GM23248 (cell line): ENCODE measurements around the gene PRKCE. TPM values are rescaled to one million over a fixed set of nuclear protein-coding genes. Genes with fewer than 3 reads are reported as not detected.
"Not testable (repeated sequence)": the region's sequence is repeated elsewhere in the genome, so short reads cannot be mapped to it uniquely, and the experiment has no call there.

Experiments used
- DNase-seq: peaks from one replicate; pipeline ENCODE4 v3.0.0-alpha.2; 2015
- H2AFZ ChIP-seq: fragments of 200-600 bp; sonication (generic); 2 replicates; pipeline ENCODE4 v1.6.1; 2016; ENCODE audit warnings: antibody characterized with exemption
- H3F3A ChIP-seq: fragments of 200-600 bp; sonication (generic); 2 replicates; pipeline ENCODE4 v1.6.1; 2016; ENCODE audit warnings: mild to moderate bottlenecking, antibody characterized with exemption, mixed run types; ENCODE audit not compliant: insufficient read depth
- H3K27ac ChIP-seq: fragments of 200-600 bp; sonication (generic); 2 replicates; pipeline ENCODE4 v1.5.1; 2016; ENCODE audit warnings: mild to moderate bottlenecking
- H3K27me3 ChIP-seq: fragments of 200-600 bp; sonication (generic); replicated peaks from 2 replicates; pipeline ENCODE4 v1.6.1; 2016; ENCODE audit warnings: mild to moderate bottlenecking; ENCODE audit not compliant: insufficient read depth
- H3K36me3 ChIP-seq: fragments of 200-600 bp; sonication (generic); 2 replicates; pipeline ENCODE4 v1.6.1; 2016; ENCODE audit warnings: low read depth, mild to moderate bottlenecking
- H3K4me1 ChIP-seq: fragments of 200-600 bp; sonication (generic); 2 replicates; pipeline ENCODE4 v1.6.1; 2016; ENCODE audit warnings: mild to moderate bottlenecking; ENCODE audit not compliant: insufficient read depth
- H3K4me2 ChIP-seq: fragments of 200-600 bp; sonication (generic); one replicate; pipeline ENCODE4 v1.6.1; 2016; ENCODE audit warnings: mild to moderate bottlenecking; ENCODE audit not compliant: unreplicated experiment
- H3K4me3 ChIP-seq: fragments of 200-600 bp; sonication (generic); 2 replicates; pipeline ENCODE4 v1.5.1; 2016; ENCODE audit warnings: mild to moderate bottlenecking
- H3K79me2 ChIP-seq: fragments of 200-600 bp; sonication (generic); 2 replicates; pipeline ENCODE4 v1.6.1; 2016; ENCODE audit warnings: mild to moderate bottlenecking; ENCODE audit not compliant: insufficient read depth
- H3K9ac ChIP-seq: fragments of 200-600 bp; sonication (generic); 2 replicates; pipeline ENCODE4 v1.6.1; 2016; ENCODE audit warnings: mild to moderate bottlenecking
- H3K9me2 ChIP-seq: fragments of 200-600 bp; sonication (generic); 2 replicates; pipeline ENCODE4 v1.6.1; 2016; ENCODE audit warnings: mixed run types, mild to moderate bottlenecking, moderate library complexity; ENCODE audit not compliant: insufficient read depth
- H3K9me3 ChIP-seq: fragments of 200-600 bp; sonication (generic); one replicate; pipeline ENCODE4 v1.6.1; 2017; ENCODE audit warnings: low read depth
- H4K20me1 ChIP-seq: fragments of 200-600 bp; sonication (generic); 2 replicates; pipeline ENCODE4 v1.6.0; 2016; ENCODE audit not compliant: insufficient read depth
- EZH2 ChIP-seq: fragments of 200-600 bp; sonication (generic); IDR thresholded peaks from 2 replicates; pipeline ENCODE4 v1.6.1; 2018; ENCODE audit warnings: antibody characterized with exemption, mild to moderate bottlenecking; ENCODE audit not compliant: insufficient read depth, poor library complexity, severe bottlenecking
- EZH2phosphoT487 ChIP-seq: fragments of 200-600 bp; sonication (generic); IDR thresholded peaks from 2 replicates; pipeline ENCODE4 v1.6.1; 2018; ENCODE audit warnings: antibody characterized with exemption, moderate library complexity, mild to moderate bottlenecking, low read depth; ENCODE audit not compliant: insufficient read depth
- WGBS, 2 experiments: methylation state at CpG; one replicate each; pipeline ENCODE4 v1.1.6; 2015 to 2017; ENCODE audit warnings: low lambda C conversion rate in 2 of 2, low coverage in 1 of 2; ENCODE audit errors: missing lambda C conversion rate in 2 of 2; 5-methylcytosine and 5-hydroxymethylcytosine counted together
- in situ Hi-C: fragments of 300-500 bp; cut with MboI; formaldehyde crosslinking; loops from 2 replicates; pipeline ENCODE4 v1.15.0; 2020
- polyA plus RNA-seq: library from polyadenylated mRNA; unstranded; fragments of >200 nt; fragmentation: Nextera tagmentation; extraction: Ambion mirVana; gene quantifications from 2 replicates; pipeline ENCODE4 v1.2.1, GENCODE V29; 2016
- total RNA-seq: library from RNA; depleted of rRNA; stranded (reverse); fragments of >200 nt; shearing (Covaris generic); gene quantifications from 2 replicates; pipeline ENCODE4 v1.2.3, GENCODE V29; 2014

The PRKCE gene
- total and polyA plus RNA-seq, 2 experiments from 2014 or later: 5.9 to 7.0 TPM

DNA sequence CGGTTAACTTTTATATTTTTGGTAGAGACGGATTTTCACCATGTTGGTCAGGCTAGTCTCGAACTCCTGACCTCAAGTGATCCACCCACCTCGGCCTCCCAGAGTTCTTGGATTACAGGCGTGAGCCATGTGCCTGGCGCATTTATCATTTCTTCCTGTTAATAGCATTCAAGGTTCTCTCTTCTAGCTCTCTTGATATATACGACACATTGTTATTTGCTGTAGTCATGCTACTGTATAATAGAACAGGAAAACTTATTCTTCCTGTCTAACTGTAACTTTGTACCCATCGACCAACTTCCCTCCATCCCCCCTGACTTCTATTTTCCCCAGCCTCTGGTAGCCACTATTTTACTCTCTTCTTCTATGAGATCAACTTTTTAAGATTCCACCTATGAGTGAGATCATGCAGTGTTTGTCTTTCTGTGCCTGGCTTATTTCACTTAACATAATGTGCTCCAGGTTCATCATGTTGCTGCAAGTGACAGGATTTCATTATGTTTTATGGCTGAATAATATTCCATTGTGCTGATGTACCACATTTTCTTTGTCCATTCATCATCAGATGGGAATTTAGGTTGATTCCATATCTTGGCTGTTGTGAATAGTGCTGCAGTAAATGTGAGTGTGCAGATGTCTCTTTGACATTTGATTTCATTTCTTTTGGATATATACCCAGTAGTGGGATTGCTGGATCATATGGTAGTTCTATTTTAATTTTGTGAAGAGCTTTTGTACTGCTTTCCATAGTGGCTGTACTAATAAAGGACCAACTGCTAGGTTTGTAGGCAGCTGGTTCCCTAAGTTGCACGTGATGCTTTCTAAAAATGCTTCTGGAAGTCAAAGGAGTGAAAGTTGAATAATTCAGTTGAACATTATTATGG, 205.2 kb downstream of the PRKCE start:
- Histone ChIP-seq H3K9ac (no peak overlapping the region), H3K27me3 (no peaks in the 10 kb centered on the region), H3K9me3 (no peaks in the 10 kb centered on the region), H4K20me1 (no peaks in the 10 kb centered on the region), H3K4me3 (no peak overlapping the region), H3K79me2 (peaks cover 47% of the 10 kb centered on the region), H3K4me1 (peaks cover 29% of the 10 kb centered on the region), H3K27ac (no peak overlapping the region), H3K4me2 (no peak overlapping the region), H3K36me3 (no peaks in the 10 kb centered on the region), H3K9me2 (no peaks in the 10 kb centered on the region), H2AFZ (no peak overlapping the region), H3F3A (no peaks in the 10 kb centered on the region; the same call in 1 of the 2 replicates)
- TF ChIP-seq EZH2 (no peak), EZH2phosphoT487 (no peak)
- DNase-seq: no peak
- in situ Hi-C loops: no loop called here
- WGBS, 2 experiments: 83% methylated on average over 9 of the region's 9 CpGs

DNA sequence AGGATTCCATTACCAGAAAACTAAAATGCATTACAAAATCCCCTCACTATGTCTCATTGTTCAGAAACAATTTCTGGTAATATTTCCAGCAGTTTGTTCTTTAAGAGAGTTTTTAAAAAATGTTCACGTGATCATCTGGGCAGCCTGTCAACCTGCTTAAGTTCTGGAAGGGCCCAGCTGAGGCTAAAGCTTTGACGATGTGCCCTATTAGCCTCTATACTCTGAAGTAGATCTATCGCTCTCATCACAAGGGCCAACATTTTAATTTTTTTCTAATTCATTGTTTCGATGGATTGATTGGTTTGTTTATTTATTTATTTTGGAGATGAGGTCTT, 205.8 kb downstream of the PRKCE start:
- H3K9ac ChIP-seq: no peak overlapping the region
- H3K36me3 ChIP-seq: no peaks in the 10 kb centered on the region
- H2AFZ ChIP-seq: no peak overlapping the region
- H3K27me3 ChIP-seq: no peaks in the 10 kb centered on the region
- no peak overlapping the region for H3K4me3 ChIP-seq
- no peak overlapping the region for H3K27ac ChIP-seq
- WGBS, 2 experiments: 43 to 48% methylated on average over 4 of the region's 4 CpGs
- no peaks in the 10 kb centered on the region for H3K9me2 ChIP-seq
- TF ChIP-seq EZH2 (no peak), EZH2phosphoT487 (no peak)
- peaks cover 47% of the 10 kb centered on the region for H3K79me2 ChIP-seq
- no peak overlapping the region for H3K4me2 ChIP-seq
- in situ Hi-C loops: no loop called here
- no peak for DNase-seq
- H3K4me1 ChIP-seq: peaks cover 23% of the 10 kb centered on the region
- H3F3A ChIP-seq: no peaks in the 10 kb centered on the region; the same call in 1 of the 2 replicates
- no peaks in the 10 kb centered on the region for H3K9me3 ChIP-seq
- no peaks in the 10 kb centered on the region for H4K20me1 ChIP-seq

DNA sequence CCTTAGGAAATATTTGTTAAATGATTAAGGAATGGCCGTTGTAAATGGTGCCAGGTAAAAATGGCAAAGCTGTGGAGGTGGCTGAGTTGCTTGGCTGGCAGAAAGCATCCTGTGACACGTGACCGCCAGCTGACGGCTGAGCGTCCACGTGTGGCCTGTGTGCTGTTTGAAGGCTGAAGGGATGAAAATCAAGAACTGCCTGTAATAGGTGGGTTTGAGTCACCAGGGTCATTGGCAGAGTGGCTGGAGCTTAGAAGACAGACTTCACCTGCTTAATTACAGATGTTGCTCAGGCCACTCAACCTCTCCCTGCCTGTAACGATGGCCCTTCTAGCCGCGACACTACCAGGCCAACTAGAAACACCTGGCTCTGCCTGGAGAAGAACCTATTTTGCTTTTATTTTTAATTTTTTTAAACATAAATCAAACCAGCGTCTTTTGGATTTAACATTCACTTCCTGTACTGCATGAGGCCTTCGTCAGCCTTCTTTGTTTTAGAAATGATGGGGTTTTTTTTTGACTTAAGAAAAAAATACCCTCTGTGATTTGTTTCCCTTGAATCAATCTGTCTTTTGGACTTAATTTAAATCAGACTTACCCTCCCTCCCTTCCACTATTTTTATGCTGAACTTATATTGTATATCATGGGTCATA, 206.5 kb downstream of the PRKCE start:
- no peak overlapping the region for H3K4me2 ChIP-seq
- in situ Hi-C loops: no loop called here
- H3K9me3 ChIP-seq: no peaks in the 10 kb centered on the region
- no peak overlapping the region for H3K4me3 ChIP-seq
- peaks cover 47% of the 10 kb centered on the region for H3K79me2 ChIP-seq
- no peak overlapping the region for H2AFZ ChIP-seq
- no peak for DNase-seq
- no peak overlapping the region for H3K27ac ChIP-seq
- no peak overlapping the region for H3K9ac ChIP-seq
- no peak for TF ChIP-seq EZH2phosphoT487
- no peak for TF ChIP-seq EZH2
- H3K9me2 ChIP-seq: no peaks in the 10 kb centered on the region
- no peaks in the 10 kb centered on the region for H4K20me1 ChIP-seq
- 74 to 76% methylated on average over 11 of the region's 11 CpGs for WGBS, 2 experiments
- H3K27me3 ChIP-seq: no peaks in the 10 kb centered on the region
- H3K36me3 ChIP-seq: no peaks in the 10 kb centered on the region
- no peaks in the 10 kb centered on the region; the same call in 1 of the 2 replicates for H3F3A ChIP-seq
- peaks cover 23% of the 10 kb centered on the region for H3K4me1 ChIP-seq

DNA sequence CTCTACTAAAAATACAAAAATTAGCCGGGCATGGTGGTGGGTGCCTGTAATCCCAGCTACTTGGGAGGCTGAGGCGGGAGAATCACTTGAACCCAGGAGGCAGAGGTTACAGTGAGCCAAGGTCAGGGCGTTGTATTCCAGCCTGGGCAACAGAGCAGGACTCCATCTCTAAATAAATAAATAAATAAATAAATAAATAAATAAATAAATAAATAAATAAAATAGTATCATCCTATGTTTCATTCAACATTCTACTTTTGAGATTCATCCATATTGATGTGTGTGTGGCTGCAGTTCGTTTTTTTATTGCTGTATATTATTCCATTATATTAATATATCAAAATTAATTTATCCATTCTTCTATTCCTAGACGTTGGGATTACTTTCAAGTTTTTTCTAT, 207.4 kb downstream of the PRKCE start:
- H3K9me3 ChIP-seq, H3K36me3 ChIP-seq, H3K9ac ChIP-seq, H3K4me3 ChIP-seq, H3K9me2 ChIP-seq, H4K20me1 ChIP-seq, H3F3A ChIP-seq, H3K27ac ChIP-seq, H3K4me2 ChIP-seq, DNase-seq, in situ Hi-C loops, H2AFZ ChIP-seq, H3K27me3 ChIP-seq: not testable (repeated sequence)
- peaks cover 23% of the 10 kb centered on the region for H3K4me1 ChIP-seq
- H3K79me2 ChIP-seq: peaks cover 47% of the 10 kb centered on the region
- WGBS, 2 experiments: 69% methylated on average over 5 of the region's 5 CpGs
